NCI-H146 treated with DMSO at 0.1 percent for 48 hours (cell line): ENCODE measurements around the gene ZNRF3.

Experiments
- DNase-seq: peaks from one replicate; lab custom pipeline; 2025; ENCODE audit not compliant: unreplicated experiment; lab: John Stamatoyannopoulos, UW

Gene ZNRF3

DNA sequence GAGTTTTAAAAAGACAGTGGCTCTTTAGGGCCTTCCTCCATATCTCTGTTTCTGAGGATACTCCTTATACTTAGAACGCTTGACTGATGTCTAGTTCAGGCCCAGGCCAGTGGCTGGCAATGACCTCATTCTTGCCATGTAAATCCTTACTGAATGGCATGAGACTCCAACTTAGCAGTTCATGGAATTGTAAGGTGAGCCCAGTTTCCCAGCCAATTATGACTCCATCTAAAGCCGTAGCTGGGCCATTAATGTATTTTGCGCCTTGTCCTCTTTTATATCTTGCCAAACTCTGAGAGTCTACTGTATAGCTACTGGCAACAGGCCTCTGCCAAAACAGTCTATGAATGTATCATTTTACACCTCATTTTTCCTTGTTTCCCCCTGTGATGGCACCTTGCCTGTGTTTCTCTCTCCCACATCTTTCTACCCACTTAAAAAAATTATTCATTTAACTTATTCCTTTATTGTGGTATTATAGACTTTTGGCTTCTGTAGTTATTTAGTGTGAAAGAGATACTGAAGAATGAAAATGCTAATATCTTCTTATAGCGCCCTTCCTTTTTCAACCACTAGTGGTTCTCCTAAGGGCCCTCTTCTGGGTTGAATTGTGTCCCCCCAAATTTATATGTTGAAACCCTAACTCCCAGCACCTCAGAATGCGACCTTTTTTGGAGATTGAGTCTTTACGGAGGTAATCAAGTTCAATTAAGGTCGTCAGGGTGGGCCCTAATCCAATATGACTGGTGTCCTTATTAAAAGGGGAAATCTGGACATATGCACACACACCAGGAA, 67.4 kb downstream of the ZNRF3 start:
- no peak for DNase-seq

GRCh38 chr22:28951530-28951929, 68.2 kb downstream of the ZNRF3 start:
- no peak for DNase-seq

DNA sequence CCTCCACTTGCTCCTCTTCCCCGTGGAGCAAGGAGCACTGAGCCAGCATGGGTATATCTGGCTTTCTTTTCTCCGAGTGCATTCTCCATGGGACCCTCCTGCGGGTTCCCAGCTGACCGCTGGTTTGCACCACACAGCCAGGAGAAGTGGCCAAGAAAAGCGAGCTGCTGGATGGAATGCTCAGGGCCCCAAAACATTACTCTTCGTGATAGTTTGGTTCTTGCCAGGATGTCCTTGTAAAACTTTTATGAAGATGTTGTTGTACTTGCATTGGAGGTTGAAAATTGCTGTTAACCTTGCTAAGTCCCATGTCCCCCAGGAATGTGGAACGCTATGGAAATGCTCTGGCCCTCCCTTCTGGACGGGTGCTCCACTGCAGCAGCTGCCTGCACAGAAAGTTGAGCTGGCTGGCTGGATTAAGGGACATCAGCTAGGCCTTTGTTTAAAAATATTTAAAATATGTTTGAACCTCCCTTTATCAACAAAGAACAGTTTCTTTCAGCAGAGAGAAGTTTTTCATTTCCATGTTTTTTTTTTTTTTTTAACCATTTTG, 68.7 kb downstream of the ZNRF3 start:
- DNase-seq: no peak

DNA sequence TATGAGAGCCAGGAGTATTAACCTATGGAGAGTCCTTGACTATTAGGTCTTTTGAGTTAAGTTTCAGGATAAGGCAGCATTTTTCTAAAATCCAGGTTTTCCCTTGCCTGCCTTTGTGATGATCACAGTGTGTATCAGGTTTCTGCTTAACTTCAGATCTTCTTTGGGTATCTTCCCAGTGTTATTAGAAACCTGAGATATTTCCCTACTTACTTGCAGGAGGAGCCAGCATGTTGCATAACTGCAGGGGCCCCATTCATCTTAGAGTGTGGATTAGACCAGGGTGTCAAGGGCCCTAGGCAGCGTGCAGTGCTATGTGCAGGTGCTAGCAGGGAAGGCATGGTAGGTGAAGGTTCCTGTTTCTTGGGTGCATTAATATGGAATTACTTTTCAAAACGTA, 69.5 kb downstream of the ZNRF3 start:
- no peak for DNase-seq

DNA sequence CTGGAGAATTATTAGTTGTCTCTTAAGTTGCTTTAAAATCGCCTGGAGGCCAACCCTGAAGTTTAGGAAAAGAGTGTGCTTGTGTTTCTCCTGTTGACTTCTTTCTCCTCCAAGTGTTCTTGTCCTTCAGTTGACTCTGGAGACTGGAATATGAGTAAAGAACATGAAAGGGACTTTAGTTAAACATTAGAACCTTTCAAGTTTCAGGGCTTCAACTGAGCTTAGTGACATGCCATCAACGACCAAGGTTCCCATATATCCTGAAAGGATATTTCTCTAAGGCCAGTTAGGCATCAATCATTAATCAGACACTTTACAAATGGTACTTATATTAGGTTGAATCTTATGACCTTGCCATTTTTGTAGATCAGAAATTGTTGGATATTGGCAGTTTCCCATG, 70.0 kb downstream of the ZNRF3 start:
- no peak for DNase-seq

- no peak for DNase-seq
These were observed 70.9 kb downstream of the ZNRF3 start for GRCh38 chr22:28953976-28954880.

GRCh38 chr22:28955817-28956216, 72.4 kb downstream of the ZNRF3 start:
- DNase-seq: no peak

DNA sequence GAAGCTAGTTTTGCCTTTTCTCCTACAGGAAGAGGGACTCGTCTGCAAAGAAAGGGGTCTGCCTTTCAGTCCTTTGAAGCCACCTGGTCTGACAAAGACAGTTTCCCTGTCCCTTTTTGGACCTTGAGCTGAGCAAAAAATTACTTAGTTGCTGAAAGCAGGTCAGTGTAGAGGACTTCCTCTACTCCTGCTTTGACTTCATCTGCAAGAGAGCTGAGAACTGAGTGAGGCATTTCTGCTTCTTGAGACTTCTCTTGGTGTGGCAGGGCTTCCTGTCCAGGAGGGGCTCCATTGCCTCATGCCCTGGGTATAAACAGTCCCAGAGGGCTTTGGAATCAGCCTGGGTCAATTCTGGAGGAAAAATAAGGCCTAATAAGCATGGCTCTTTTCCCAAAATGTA, 73.1 kb downstream of the ZNRF3 start:
- no peak for DNase-seq

- DNase-seq: no peak
These were observed 75.2 kb downstream of the ZNRF3 start for GRCh38 chr22:28958611-28959010.

- DNase-seq: no peak
These were observed 78.7 kb downstream of the ZNRF3 start for GRCh38 chr22:28962042-28962554.

DNA sequence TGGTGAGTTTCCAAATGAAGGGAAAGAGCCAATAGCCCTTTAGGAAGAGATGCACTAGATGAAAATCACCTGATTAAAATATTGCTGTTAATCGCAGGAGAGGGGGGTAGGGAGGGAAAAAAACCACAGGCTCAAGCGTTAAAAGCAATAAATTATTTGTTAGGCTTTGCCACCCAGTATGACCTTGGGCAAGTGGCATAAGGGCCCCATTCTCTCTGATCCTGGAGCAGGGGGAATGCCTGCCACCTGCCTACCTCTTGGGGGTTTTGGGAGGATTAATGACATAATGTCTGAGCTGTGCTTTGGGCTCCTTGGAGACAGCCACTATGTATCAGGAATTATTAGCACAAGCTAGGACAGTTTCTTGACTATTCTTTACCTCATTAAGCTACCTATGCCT, 80.0 kb downstream of the ZNRF3 start:
- no peak for DNase-seq

GRCh38 chr22:28967163-28967665, 83.8 kb downstream of the ZNRF3 start:
- DNase-seq: no peak

DNA sequence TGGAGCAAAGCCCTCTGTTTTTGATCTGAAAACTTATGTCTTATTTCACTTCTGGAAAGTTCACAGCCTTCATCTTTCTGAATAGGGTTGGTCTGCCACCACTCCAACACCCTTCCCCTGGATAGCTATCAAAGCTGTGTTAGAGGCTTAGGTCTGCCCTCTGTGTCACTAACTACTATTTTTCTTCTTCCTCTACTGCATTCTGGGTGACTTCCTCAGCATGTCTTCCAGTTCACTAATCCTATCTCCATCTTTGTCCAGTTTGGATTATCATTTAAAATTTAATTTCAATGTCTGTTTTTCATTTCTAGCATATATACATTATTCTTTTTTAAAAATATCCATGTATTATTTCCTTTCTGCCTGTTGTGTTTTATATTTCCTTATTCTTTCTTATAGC, 84.6 kb downstream of the ZNRF3 start:
- no peak for DNase-seq

GRCh38 chr22:28969401-28970168, 86.2 kb downstream of the ZNRF3 start:
- DNase-seq: no peak

DNA sequence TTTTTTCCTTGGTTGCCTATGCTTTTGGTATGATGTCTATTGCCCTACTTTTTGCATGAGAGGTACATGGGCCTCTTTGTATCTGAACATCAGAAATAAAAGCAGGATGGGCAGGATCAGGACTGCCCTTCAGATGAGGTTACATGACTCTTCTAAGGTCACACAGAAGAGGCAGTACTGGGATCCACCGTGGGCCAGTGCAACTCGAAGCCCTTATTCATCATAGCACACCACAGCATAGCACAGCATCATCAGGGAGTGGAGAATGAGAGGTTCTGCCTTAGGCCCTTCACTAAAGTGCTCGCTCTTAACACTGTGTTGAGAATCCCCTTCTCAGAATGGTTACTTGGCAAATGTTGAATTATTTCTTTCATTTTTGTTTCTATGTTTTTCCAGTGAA, 90.0 kb downstream of the ZNRF3 start:
- no peak for DNase-seq

GRCh38 chr22:28977060-28977459, 93.7 kb downstream of the ZNRF3 start:
- no peak for DNase-seq

DNA sequence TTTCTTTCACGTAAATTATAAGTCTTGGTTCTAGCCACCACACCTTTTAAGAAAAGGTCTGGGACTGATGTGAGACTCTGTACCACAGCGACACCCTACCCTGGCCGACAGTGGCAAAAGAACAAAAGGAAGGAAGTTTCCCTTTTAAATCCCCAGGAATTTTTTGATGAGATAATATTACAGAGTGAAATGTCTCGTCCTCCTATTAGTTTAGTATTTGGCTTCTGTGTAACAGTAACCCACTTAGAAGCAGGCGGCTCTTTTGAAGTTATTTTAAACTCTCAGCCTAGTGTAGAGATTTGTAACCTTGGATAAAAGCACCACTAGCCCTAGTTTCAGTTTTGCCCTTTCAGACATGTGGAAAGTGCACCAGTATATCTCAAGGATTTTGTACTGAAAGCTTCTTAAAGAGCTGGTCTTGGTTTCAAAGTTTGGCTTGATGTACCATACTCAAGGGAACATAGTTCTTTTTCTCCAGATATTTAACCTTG, 94.2 kb downstream of the ZNRF3 start:
- DNase-seq: no peak

- no peak for DNase-seq
These were observed 94.8 kb downstream of the ZNRF3 start for GRCh38 chr22:28978158-28978557.

DNA sequence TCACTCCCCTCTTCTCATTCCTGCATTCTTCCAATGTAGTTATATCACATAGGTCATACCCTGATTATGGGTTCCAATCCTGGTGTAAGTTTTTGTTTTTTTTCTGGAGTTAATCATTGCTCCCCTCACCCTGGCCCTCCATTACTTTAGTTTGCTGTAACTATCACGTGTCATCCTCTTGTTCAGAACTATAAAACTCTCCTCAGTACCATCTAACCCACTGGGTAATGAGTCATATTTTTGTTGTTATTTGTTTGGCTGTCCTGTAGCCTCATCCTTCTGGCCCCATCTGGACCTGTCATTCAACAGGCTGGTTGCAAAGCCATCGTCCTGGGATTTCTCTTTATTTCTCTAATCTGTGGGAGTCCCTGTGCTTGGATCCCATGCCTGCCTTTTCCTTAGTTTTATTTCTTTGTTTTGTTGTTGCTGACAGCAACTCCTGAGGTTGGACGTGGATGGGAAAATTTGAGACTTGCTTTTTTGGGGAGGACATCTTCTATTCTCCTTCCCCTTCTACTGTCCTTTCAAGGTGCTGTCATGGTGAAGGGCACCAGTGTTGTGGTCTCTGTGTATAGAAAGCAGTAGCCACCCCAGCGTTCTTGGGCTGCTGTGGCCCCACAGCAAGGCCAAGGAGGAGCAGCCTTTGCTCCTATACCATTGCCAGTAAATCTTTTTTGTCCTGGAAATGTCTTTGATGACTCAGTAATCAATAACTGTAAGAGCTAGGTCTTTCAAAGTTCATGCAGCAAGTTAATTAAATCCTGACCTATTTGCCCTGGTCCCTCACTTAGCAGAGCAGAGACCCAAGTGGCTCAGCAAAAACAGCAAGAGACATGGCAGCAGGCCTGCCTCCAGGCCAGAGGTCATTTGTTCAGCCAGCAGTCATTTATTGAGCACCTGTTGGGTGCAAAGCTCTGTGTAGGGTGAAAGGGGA, 95.8 kb downstream of the ZNRF3 start:
- DNase-seq: no peak
